ENCODE results near the gene SLC29A1. TPM values are rescaled to one million over a fixed set of nuclear protein-coding genes. Genes with fewer than 3 reads are reported as not detected.

SLC29A1 gene
- total and polyA plus RNA-seq, 5 experiments from 2014 or later: 1.3 to 2.6 (median 2.3) TPM

- H3K4me1 Mint-ChIP-seq: peaks cover 11 to 38% (median 31%) of the 10 kb centered on the region in 4 donors
- POLR2A ChIA-PET: interaction anchor here (1.4 kb wide), 1 partner anchor 28 kb away, joined by 5 read pairs; the partner anchor contains the start of gene HSP90AB1
These were observed 4.2 kb upstream of the SLC29A1 start for GRCh38 chr6:44219053-44219814.

GRCh38 chr6:44219815-44220784, 3.3 kb upstream of the SLC29A1 start:
- POLR2A ChIA-PET: interaction anchor here (1.4 kb wide), 1 partner anchor 27 kb away, joined by 5 read pairs; the partner anchor contains the start of gene HSP90AB1
- no peaks in the 10 kb centered on the region for H3K36me3 Mint-ChIP-seq
- H3K4me1 Mint-ChIP-seq: peaks cover 14 to 40% (median 35%) of the 10 kb centered on the region in 4 donors
- H3K9me3 Mint-ChIP-seq: no peaks in the 10 kb centered on the region
- DNase-seq (no peak), ATAC-seq (no peak)
- peak overlapping the region in 1 of 10 donors; percentile 32 for H3K27ac Mint-ChIP-seq
- H3K27me3 Mint-ChIP-seq: peaks cover 0 to 7% (median 0%) of the 10 kb centered on the region in 5 donors
- peak overlapping the region in 7 of 10 donors; percentile 30 to 77 (median 62) for H3K4me3 Mint-ChIP-seq

More at GRCh38 chr6:44219053-44219814, 4.2 kb upstream of the SLC29A1 start:
- DNase-seq (peak in 4 of 10 donors; percentile 10 to 41 (median 17)), ATAC-seq (peak in 1 of 2 donors; percentile 7)
- Mint-ChIP-seq H3K4me3 (peak overlapping the region; percentile 46 to 77 (median 68)), H3K9me3 (no peaks in the 10 kb centered on the region), H3K27ac (peak overlapping the region in 2 of 10 donors; percentile 29 to 48), H3K36me3 (no peaks in the 10 kb centered on the region), H3K27me3 (peaks cover 0 to 7% (median under 1%) of the 10 kb centered on the region in 5 donors)

GRCh38 chr6:44220913-44221290, 2.5 kb upstream of the SLC29A1 start:
- Mint-ChIP-seq H3K4me1 (peaks cover 14 to 40% (median 36%) of the 10 kb centered on the region in 4 donors), H3K27me3 (peaks cover 0 to 7% (median 0%) of the 10 kb centered on the region in 5 donors)
- POLR2A ChIA-PET: interaction anchor here (1.4 kb wide), 1 partner anchor 17 kb away, joined by 9 read pairs; no protein-coding TSS in a partner anchor

GRCh38 chr6:44221291-44221960, 2.0 kb upstream of the SLC29A1 start:
- Mint-ChIP-seq H3K4me1 (peaks cover 14 to 40% (median 36%) of the 10 kb centered on the region in 4 donors), H3K27me3 (peaks cover 0 to 4% (median 0%) of the 10 kb centered on the region in 5 donors), H3K27ac (peak overlapping the region in 3 of 10 donors; percentile 29 to 65 (median 44)), H3K4me3 (peak overlapping the region in 8 of 10 donors; percentile 26 to 67 (median 42)), H3K36me3 (no peaks in the 10 kb centered on the region), H3K9me3 (no peaks in the 10 kb centered on the region)
- ATAC-seq (peak; percentile 47 to 69), DNase-seq (peak; percentile 52 to 85 (median 66))
- POLR2A ChIA-PET: interaction anchor here (1.4 to 5.4 kb wide), 3 partner anchors 16 to 47 kb away, joined by 3 to 47 read pairs (median 9); partner anchors contain the start of gene HSP90AB1

More at GRCh38 chr6:44220913-44221290, 2.5 kb upstream of the SLC29A1 start:
- Mint-ChIP-seq H3K27ac (peak overlapping the region in 1 of 10 donors; percentile 44), H3K36me3 (no peaks in the 10 kb centered on the region), H3K9me3 (no peaks in the 10 kb centered on the region), H3K4me3 (peak overlapping the region in 4 of 10 donors; percentile 29 to 63 (median 38))
- no peak for ATAC-seq
- no peak for DNase-seq

GRCh38 chr6:44221961-44222335, 1.4 kb upstream of the SLC29A1 start:
- peak overlapping the region in 1 of 10 donors; percentile 65 for H3K27ac Mint-ChIP-seq
- H3K4me1 Mint-ChIP-seq: peaks cover 14 to 40% (median 36%) of the 10 kb centered on the region in 4 donors
- H3K27me3 Mint-ChIP-seq: peaks cover 0 to 2% (median 0%) of the 10 kb centered on the region in 5 donors
- H3K36me3 Mint-ChIP-seq: no peaks in the 10 kb centered on the region
- POLR2A ChIA-PET: interaction anchor here (1.4 to 5.4 kb wide), 3 partner anchors 16 to 47 kb away, joined by 3 to 47 read pairs (median 9); partner anchors contain the start of gene HSP90AB1
- ATAC-seq (no peak), DNase-seq (no peak)
- no peaks in the 10 kb centered on the region for H3K9me3 Mint-ChIP-seq
- peak overlapping the region in 7 of 10 donors; percentile 26 to 91 (median 42) for H3K4me3 Mint-ChIP-seq

- Mint-ChIP-seq H3K36me3 (no peaks in the 10 kb centered on the region), H3K4me3 (peak overlapping the region; percentile 78 to 93 (median 85)), H3K4me1 (peaks cover 14 to 40% (median 36%) of the 10 kb centered on the region in 4 donors), H3K9me3 (no peaks in the 10 kb centered on the region), H3K27me3 (peaks cover 0 to 2% (median 0%) of the 10 kb centered on the region in 5 donors), H3K27ac (peak overlapping the region in 4 of 10 donors; percentile 51 to 85 (median 70))
- no peak for DNase-seq
- POLR2A ChIA-PET: interaction anchor here (0.6 to 5.4 kb wide), 5 partner anchors 12 to 46 kb away, joined by 3 to 47 read pairs (median 4); partner anchors contain the start of gene HSP90AB1
- peak in 1 of 2 donors; percentile 21 for ATAC-seq
These were observed 693 bp upstream of the SLC29A1 start for GRCh38 chr6:44222486-44223318.

- DNase-seq (no peak), ATAC-seq (peak; percentile 5 to 15)
- no peaks in the 10 kb centered on the region for H3K36me3 Mint-ChIP-seq
- POLR2A ChIA-PET: interaction anchor here (0.9 to 5.4 kb wide), 3 partner anchors 23 to 38 kb away, joined by 4 to 47 read pairs (median 6); partner anchors contain the start of genes HSP90AB1 and SLC35B2
- H3K27ac Mint-ChIP-seq: peak overlapping the region in 5 of 10 donors; percentile 9 to 51 (median 37)
- H3K4me3 Mint-ChIP-seq: peak overlapping the region; percentile 72 to 93 (median 84)
- H3K9me3 Mint-ChIP-seq: no peaks in the 10 kb centered on the region
- H3K27me3 Mint-ChIP-seq: no peaks in the 10 kb centered on the region
- peaks cover 14 to 31% (median 28%) of the 10 kb centered on the region in 4 donors for H3K4me1 Mint-ChIP-seq
These were observed 902 bp downstream of the SLC29A1 start for GRCh38 chr6:44224029-44224964.

- no peaks in the 10 kb centered on the region for H3K27me3 Mint-ChIP-seq
- no peak for ATAC-seq
- peak overlapping the region in 4 of 10 donors; percentile 1 to 93 (median 31) for H3K4me3 Mint-ChIP-seq
- no peak for DNase-seq
- POLR2A ChIA-PET: interaction anchor here (5.4 kb wide), 1 partner anchor 22 kb away, joined by 47 read pairs; the partner anchor contains the start of gene HSP90AB1
- H3K36me3 Mint-ChIP-seq: no peaks in the 10 kb centered on the region
- peaks cover 13 to 31% (median 25%) of the 10 kb centered on the region in 4 donors for H3K4me1 Mint-ChIP-seq
- H3K27ac Mint-ChIP-seq: no peak overlapping the region
- no peaks in the 10 kb centered on the region for H3K9me3 Mint-ChIP-seq
These were observed 1.5 kb downstream of the SLC29A1 start for GRCh38 chr6:44224965-44225305.

- peaks cover 13 to 31% (median 23%) of the 10 kb centered on the region in 4 donors for H3K4me1 Mint-ChIP-seq
These were observed 2.4 kb downstream of the SLC29A1 start for GRCh38 chr6:44225579-44226325.

More at GRCh38 chr6:44225579-44226325, 2.4 kb downstream of the SLC29A1 start:
- Mint-ChIP-seq H3K27me3 (no peaks in the 10 kb centered on the region), H3K9me3 (no peaks in the 10 kb centered on the region), H3K4me3 (peak overlapping the region in 2 of 10 donors; percentile 2 to 39), H3K27ac (no peak overlapping the region), H3K36me3 (no peaks in the 10 kb centered on the region)
- DNase-seq (no peak), ATAC-seq (no peak)
- POLR2A ChIA-PET: interaction anchor here (5.4 kb wide), 1 partner anchor 21 kb away, joined by 47 read pairs; the partner anchor contains the start of gene HSP90AB1
